Heart left ventricle (tissue), 16 donors: ENCODE measurements around the gene PTCRA. TPM values are rescaled to one million over a fixed set of nuclear protein-coding genes. Genes with fewer than 3 reads are reported as not detected.

ENCODE experiments used
- ATAC-seq, 4 donors: fragments of 200-7000 bp; cut with Tn5 transposase; one replicate each; pipeline ENCODE4 v1.9.1; 2020 to 2022; ENCODE audit warnings: moderate library complexity in 4 of 4, mild to moderate bottlenecking in 3 of 4, moderate number of reproducible peaks in 1 of 4
- DNase-seq, 5 donors: peaks; one replicate each; pipeline ENCODE4 v3.0.0-alpha.2; 2020
- H3K27ac ChIP-seq, 12 donors: fragments of 200-600 bp; sonication (generic) in 4 of 12; one replicate each; pipeline versions ENCODE4 v1.5.0 to v1.8.0; 2016 to 2022; ENCODE audit warnings: mild to moderate bottlenecking in 2 of 12
- H3K27me3 ChIP-seq, 9 donors: fragments of 200-600 bp; sonication (generic) in 2 of 9; one replicate each; pipeline versions ENCODE4 v1.5.1 to v1.8.0; 2016 to 2022; ENCODE audit warnings: mild to moderate bottlenecking in 3 of 9
- H3K36me3 ChIP-seq, 9 donors: fragments of 200-600 bp; sonication (generic) in 2 of 9; one replicate each; pipeline versions ENCODE4 v1.5.0 to v1.8.0; 2018 to 2022; ENCODE audit warnings: mild to moderate bottlenecking in 2 of 9
- H3K4me1 ChIP-seq, 12 donors: fragments of 200-600 bp; sonication (generic) in 4 of 12; one replicate each; pipeline versions ENCODE4 v1.5.0 to v1.8.0; 2016 to 2022; ENCODE audit warnings: mild to moderate bottlenecking in 3 of 12
- H3K4me3 ChIP-seq, 12 donors: fragments of 200-600 bp; sonication (generic) in 4 of 12; one replicate each; pipeline versions ENCODE4 v1.5.0 to v1.8.0; 2017 to 2022; ENCODE audit warnings: mild to moderate bottlenecking in 9 of 12, moderate library complexity in 4 of 12
- H3K9me3 ChIP-seq, 12 donors: fragments of 200-600 bp; sonication (generic) in 4 of 12; one replicate each; pipeline versions ENCODE4 v1.5.0 to v1.8.0; 2016 to 2022; ENCODE audit warnings: mild to moderate bottlenecking in 1 of 12
- CTCF ChIP-seq, 12 donors: fragments of 200-600 bp; sonication (generic) in 4 of 12; IDR thresholded peaks; one replicate each; pipeline versions ENCODE4 v1.5.0 to v1.8.0; 2018 to 2022; ENCODE audit warnings: antibody characterized with exemption in 12 of 12, mild to moderate bottlenecking in 5 of 12
- POLR2A ChIP-seq, 2 donors: fragments of 450-650 bp; IDR thresholded peaks; one replicate each; pipeline ENCODE4 v1.6.1; 2017; ENCODE audit warnings: antibody characterized with exemption in 2 of 2, mild to moderate bottlenecking in 2 of 2, moderate library complexity in 2 of 2
- WGBS, 4 donors: extraction: QIAGEN DNeasy Blood & Tissue Kit in 2 of 4; methylation state at CpG; one replicate each; pipeline versions ENCODE4 v1.1.5 to v1.1.7; 2013 to 2018; 5-methylcytosine and 5-hydroxymethylcytosine counted together
- intact Hi-C, 10 donors: fragments of 100-400 bp; cut with DNase I; formaldehyde crosslinking; loops; one replicate each; pipeline versions ENCODE4 v1.11.1 to v1.14.2; 2022
- polyA plus RNA-seq, 2 donors: library from polyadenylated mRNA; stranded (reverse); fragments of 200-250 nt; gene quantifications; one replicate each; pipeline ENCODE4 v1.2.3, GENCODE V29; 2013
- total RNA-seq, 9 donors: library from RNA; depleted of rRNA in 2 of 9; stranded (reverse); fragments of >200 nt in 2 of 9; fragmentation: NEBNext Ultra II Directional in 3 of 9; extraction: Animal tissue kit (Norgen Biotek cat#: 25700) in 3 of 9; gene quantifications; one replicate each; pipeline versions ENCODE4 v1.1.0 to v1.2.4, GENCODE V29; 2016 to 2023
- donor health status: ischemic (EF 13 %, LVEDD 7.1; RV severe dilation, severe dysfunction).
- donor health status: healthy with polysubstance abuse.
- donor health status: DM: no; HTN: yes; CAD: no.
- donor health status: DM: no; HTN: no; CAD: no.
- donor health status: ischemic (EF 25% LVEDD 6.9; RV normal size, moderate dysfunction).
- donor health status: ischemic (EF 25% LVEDD 5.7; RV mildly dilated, moderate dysfunction).
- donor health status: healthy.
- donor health status: DM: yes; HTN: yes; CAD: no.
- donor health status: ischemic (EF 35%, LVEDD 5.7; RV mildly dilated, moderate dysfunction).
- donor health status: nonischemic (EF 11% LVEDD 7.7; RV severe dilation, severe dysfunction).
- donor health status: DM: yes; HTN: yes; CAD: no.
- donor health status: PGD.
- donor health status: ischemic (EF 29% LVEDD 5.4; RV normal size, mild dysfunction).
- donor health status: nonischemic (EF 23%, LVEDD 6.1; RV moderate dilation, normal function).

PTCRA gene
- total and polyA plus RNA-seq, 11 donors = 1.7 TPM; not detected in 10

GRCh38 chr6:42925248-42925857 is 9.5 kb downstream of the PTCRA start:
- H3K4me1 ChIP-seq = peaks cover 2 to 34% (median 9%) of the 10 kb centered on the region in 12 donors
- intact Hi-C loops = loop anchor here in 3 of 10 donors (5.0 kb wide), 2 partner anchors 52 to 57 kb away; partner anchors contain the start of genes PEX6 (in 2 of the 3) and PPP2R5D (in 1 of the 3)
- H3K27ac ChIP-seq = no peak overlapping the region
- peaks cover 0 to 5% (median 0%) of the 10 kb centered on the region in 9 donors for H3K27me3 ChIP-seq
- H3K36me3 ChIP-seq = no peaks in the 10 kb centered on the region
- no peak for ATAC-seq
- WGBS, 4 donors = 42 to 55% (median 50%) methylated on average over 5 to 23 of the region's 23 CpGs
- no peak for DNase-seq
- no peak for TF ChIP-seq POLR2A (IDR thresholded peaks at IDR 0.05)
- TF ChIP-seq CTCF (IDR thresholded peaks at IDR 0.05) = no peak
- H3K4me3 ChIP-seq = no peak overlapping the region
- no peaks in the 10 kb centered on the region for H3K9me3 ChIP-seq

GRCh38 chr6:42928986-42929820 is 13.3 kb downstream of the PTCRA start, which contains the start of gene CNPY3:
TSS of gene CNPY3 (plus strand) at chr6:42929480. CDS start at chr6:42929571, 91 bp downstream.
- DNase-seq (peak; percentile 93 to 97 (median 95)), ATAC-seq (peak; percentile 94 to 97 (median 96))
- peaks cover 0 to 26% (median 10%) of the 10 kb centered on the region in 9 donors for H3K36me3 ChIP-seq
- H3K4me1 ChIP-seq = peaks cover 4 to 59% (median 21%) of the 10 kb centered on the region in 12 donors
- H3K4me3 ChIP-seq = peak within 1 kb of the TSS; percentile 60 to 92 (median 82)
- no peaks in the 10 kb centered on the region for H3K9me3 ChIP-seq
- H3K27ac ChIP-seq = peak within 1 kb of the TSS; percentile 54 to 99 (median 89)
- WGBS, 4 donors = 0% methylated on average over 28 to 63 of the region's 63 CpGs
- H3K27me3 ChIP-seq = peaks cover 0 to 5% (median 0%) of the 10 kb centered on the region in 9 donors
- TF ChIP-seq POLR2A (IDR thresholded peaks at IDR 0.05) = peak in 1 of 2 donors; percentile 64
- peak in 2 of 12 donors; percentile 13 to 23 for TF ChIP-seq CTCF (IDR thresholded peaks at IDR 0.05)
- intact Hi-C loops = loop anchor here in 4 of 10 donors (2.0 to 5.0 kb wide), 3 partner anchors 48 to 56 kb away; partner anchors contain the start of genes PEX6 (in 2 of the 4) and PPP2R5D (in 2 of the 4)

- H3K27me3 ChIP-seq = peaks cover 0 to 5% (median 0%) of the 10 kb centered on the region in 9 donors
- intact Hi-C loops = loop anchor here in 4 of 10 donors (2.0 to 5.0 kb wide), 4 partner anchors 47 to 122 kb away; partner anchors contain the start of genes PEX6 (in 2 of the 4), PPP2R5D (in 2 of the 4) and CUL7 (in 1 of the 4)
- TF ChIP-seq CTCF (IDR thresholded peaks at IDR 0.05) (no peak), POLR2A (IDR thresholded peaks at IDR 0.05) (no peak)
Measured at GRCh38 chr6:42929821-42930360, 14.0 kb downstream of the PTCRA start.

More at GRCh38 chr6:42929821-42930360, 14.0 kb downstream of the PTCRA start:
- ATAC-seq (peak; percentile 12 to 26 (median 16)), DNase-seq (peak; percentile 17 to 59 (median 37))
- no peaks in the 10 kb centered on the region for H3K9me3 ChIP-seq
- peaks cover 4 to 64% (median 21%) of the 10 kb centered on the region in 12 donors for H3K4me1 ChIP-seq
- peak overlapping the region; percentile 54 to 99 (median 89) for H3K27ac ChIP-seq
- H3K4me3 ChIP-seq = peak overlapping the region; percentile 60 to 92 (median 82)
- peaks cover 0 to 33% (median 17%) of the 10 kb centered on the region in 9 donors for H3K36me3 ChIP-seq
- 1 to 4% (median 3%) methylated on average over 16 of the region's 16 CpGs for WGBS, 4 donors
